ENCODE data around the gene ATF6. TPM values are rescaled to one million over a fixed set of nuclear protein-coding genes. Genes with fewer than 3 reads are reported as not detected.
A peak's percentile ranks its signal among the peaks of the same experiment; 100 is the strongest.

ATF6 gene
- total and polyA plus RNA-seq, 9 of the 15 experiments (the other 6 are each of a cell fraction or from before 2014, with no cell fraction given) = 11.7 to 32.4 (median 20.4) TPM

- no peak for TF ChIP-seq ZNF431 (CRISPR knock-in tag; IDR thresholded peaks at IDR 0.05)
- TF ChIP-seq HDAC6 (IDR thresholded peaks at IDR 0.05; ENCODE audit: low read depth, low read length) = no peak
- TF ChIP-seq NCOR1 (IDR thresholded peaks at IDR 0.05) = 0 out of 2 replicates have a peak, but pooled peaks have one; percentile 13
- no peak for TF ChIP-seq CC2D1A (IDR thresholded peaks at IDR 0.05)
- TF ChIP-seq RFX7 (CRISPR knock-in tag; IDR thresholded peaks at IDR 0.05) = no peak
- no peak for TF ChIP-seq RUNX1 (IDR thresholded peaks at IDR 0.05; ENCODE audit: low read depth)
- TF ChIP-seq ZNF644 (tag; IDR thresholded peaks at IDR 0.05; ENCODE audit: low read depth) = no peak
- TF ChIP-seq TCF3 (CRISPR knock-in tag; IDR thresholded peaks at IDR 0.05) = peak; percentile 5; the same call in 1 of the 2 replicates
- TF ChIP-seq OTX1 (CRISPR knock-in tag; IDR thresholded peaks at IDR 0.05) = no peak
- peak; percentile 48 for TF ChIP-seq DACH1 (IDR thresholded peaks at IDR 0.05; ENCODE audit: partially characterized antibody)
- no peak for TF ChIP-seq NR0B1 (IDR thresholded peaks at IDR 0.05; ENCODE audit: partially characterized antibody)
- TF ChIP-seq ZNF551 (CRISPR knock-in tag; IDR thresholded peaks at IDR 0.05) = no peak
- no peak for TF ChIP-seq STAT5A (IDR thresholded peaks at IDR 0.05; ENCODE audit: borderline replicate concordance, low read length)
- no peak for TF ChIP-seq PYGO2 (tag; IDR thresholded peaks at IDR 0.05)
- no peak for TF ChIP-seq NFRKB (IDR thresholded peaks at IDR 0.05; ENCODE audit: low read depth)
- TF ChIP-seq ZNF347 (CRISPR knock-in tag; IDR thresholded peaks at IDR 0.05; ENCODE audit: low read depth) = no peak
- TF ChIP-seq ZNF740 (CRISPR knock-in tag; IDR thresholded peaks at IDR 0.05) = no peak
- TF ChIP-seq ZNF740 (tag; IDR thresholded peaks at IDR 0.05) = no peak
- no peak for TF ChIP-seq HDGF (IDR thresholded peaks at IDR 0.05)
- no peak for TF ChIP-seq RB1 (IDR thresholded peaks at IDR 0.05; ENCODE audit: low read depth)
- TF ChIP-seq PBX2 (CRISPR knock-in tag; IDR thresholded peaks at IDR 0.05; ENCODE audit: low read depth) = no peak
- peak; percentile 56; the same call in 1 of the 2 replicates for TF ChIP-seq PBX2 (tag; conservative IDR thresholded peaks at IDR 0.05; ENCODE audit: low read depth)
- TF ChIP-seq HNRNPH1 (optimal IDR thresholded peaks at IDR 0.05; ENCODE audit: low read depth, low read length) = no peak
- no peak for TF ChIP-seq TGIF2 (CRISPR knock-in tag; IDR thresholded peaks at IDR 0.05)
- no peak for TF ChIP-seq FOXJ3 (CRISPR knock-in tag; IDR thresholded peaks at IDR 0.05)
- TF ChIP-seq SOX6 (IDR thresholded peaks at IDR 0.05) = no peak
- no peak for TF ChIP-seq ZKSCAN1 (IDR thresholded peaks at IDR 0.05; ENCODE audit: low read depth, low read length)
- peak; percentile 32; the same call in 1 of the 2 replicates for TF ChIP-seq EP300 (IDR thresholded peaks at IDR 0.05; ENCODE audit: low read length)
- TF ChIP-seq STAG1 (CRISPR knock-in tag; IDR thresholded peaks at IDR 0.05; ENCODE audit: borderline replicate concordance) = no peak
Measured at GRCh38 chr1:161720422-161720821, 45.7 kb upstream of the ATF6 start (continued).
